GM10248 (cell line): ENCODE measurements around the gene CLINT1.

Experiments used
- CTCF ChIA-PET: fragments of 300-600 bp; sonication (Branson Sonifier 250); formaldehyde crosslinking; extraction: SDS; loops from one replicate; lab custom pipeline; 2021; ENCODE audit warnings: antibody characterized with exemption; lab: Yijun Ruan, JAX
- POLR2A ChIA-PET: fragments of 350-650 bp; sonication (Branson Sonifier 250); formaldehyde crosslinking; extraction: SDS; loops from one replicate; lab custom pipeline; 2020; ENCODE audit warnings: antibody characterized with exemption; lab: Yijun Ruan, JAX
- DNase-seq: peaks from one replicate; pipeline ENCODE4 v3.0.0; 2012; ENCODE audit errors: extremely low spot score
- TF ChIP-seq, protein P1 (sequence below): IDR thresholded peaks from 2 replicates; pipeline ENCODE4 v1.5.1; 2012; ENCODE audit warnings: mild to moderate bottlenecking, low read depth; ENCODE audit errors: extremely low read depth, missing control alignments, control extremely low read depth

CLINT1 gene

GRCh38 chr5:157858527-157859226 lies at the start of gene CLINT1:
CLINT1 (minus strand) TSS chr5:157859145; CDS start chr5:157858970, 175 bp downstream.
- DNase-seq, result peak; percentile 88
- POLR2A ChIA-PET, result interaction anchor here (0.6 to 0.7 kb wide), 3 partner anchors 8 to 27 kb away, joined by 4 to 8 read pairs (median 5); no protein-coding TSS in a partner anchor
- CTCF ChIA-PET, result interaction anchor here (1.0 to 3.3 kb wide), 4 partner anchors 27 to 115 kb away, joined by 3 to 15 read pairs (median 8); partner anchors contain the start of gene LSM11
- TF ChIP-seq, protein P1, sequence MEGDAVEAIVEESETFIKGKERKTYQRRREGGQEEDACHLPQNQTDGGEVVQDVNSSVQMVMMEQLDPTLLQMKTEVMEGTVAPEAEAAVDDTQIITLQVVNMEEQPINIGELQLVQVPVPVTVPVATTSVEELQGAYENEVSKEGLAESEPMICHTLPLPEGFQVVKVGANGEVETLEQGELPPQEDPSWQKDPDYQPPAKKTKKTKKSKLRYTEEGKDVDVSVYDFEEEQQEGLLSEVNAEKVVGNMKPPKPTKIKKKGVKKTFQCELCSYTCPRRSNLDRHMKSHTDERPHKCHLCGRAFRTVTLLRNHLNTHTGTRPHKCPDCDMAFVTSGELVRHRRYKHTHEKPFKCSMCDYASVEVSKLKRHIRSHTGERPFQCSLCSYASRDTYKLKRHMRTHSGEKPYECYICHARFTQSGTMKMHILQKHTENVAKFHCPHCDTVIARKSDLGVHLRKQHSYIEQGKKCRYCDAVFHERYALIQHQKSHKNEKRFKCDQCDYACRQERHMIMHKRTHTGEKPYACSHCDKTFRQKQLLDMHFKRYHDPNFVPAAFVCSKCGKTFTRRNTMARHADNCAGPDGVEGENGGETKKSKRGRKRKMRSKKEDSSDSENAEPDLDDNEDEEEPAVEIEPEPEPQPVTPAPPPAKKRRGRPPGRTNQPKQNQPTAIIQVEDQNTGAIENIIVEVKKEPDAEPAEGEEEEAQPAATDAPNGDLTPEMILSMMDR, result peak; percentile 9

GRCh38 chr5:157908459-157908858 lies 49.5 kb upstream of the CLINT1 start:
- TF ChIP-seq, protein P1, result no peak
- POLR2A ChIA-PET, result no interaction called here
- CTCF ChIA-PET, result interaction anchor here (1.0 to 2.5 kb wide), 5 partner anchors 10 to 1198 kb away, joined by 3 to 16 read pairs (median 3); no protein-coding TSS in a partner anchor
- DNase-seq, result no peak

- ChIA-PET POLR2A (no interaction called here), CTCF (interaction anchor here (1.0 to 2.5 kb wide), 4 partner anchors 9 to 1199 kb away, joined by 3 to 16 read pairs (median 4); no protein-coding TSS in a partner anchor)
- DNase-seq, result no peak
- TF ChIP-seq, protein P1, result no peak
These were observed 48.5 kb upstream of the CLINT1 start for GRCh38 chr5:157907479-157907878.

- POLR2A ChIA-PET, result no interaction called here
- CTCF ChIA-PET, result interaction anchor here (1.0 kb wide), 1 partner anchor 14 kb away, joined by 3 read pairs; no protein-coding TSS in a partner anchor
- DNase-seq, result no peak
These were observed 44.1 kb upstream of the CLINT1 start for GRCh38 chr5:157903117-157903450.

GRCh38 chr5:157902449-157903116 lies 43.6 kb upstream of the CLINT1 start:
- POLR2A ChIA-PET, result no interaction called here
- TF ChIP-seq, protein P1, result no peak
- DNase-seq, result no peak

More at GRCh38 chr5:157903117-157903450, 44.1 kb upstream of the CLINT1 start:
- TF ChIP-seq, protein P1, result no peak

DNA sequence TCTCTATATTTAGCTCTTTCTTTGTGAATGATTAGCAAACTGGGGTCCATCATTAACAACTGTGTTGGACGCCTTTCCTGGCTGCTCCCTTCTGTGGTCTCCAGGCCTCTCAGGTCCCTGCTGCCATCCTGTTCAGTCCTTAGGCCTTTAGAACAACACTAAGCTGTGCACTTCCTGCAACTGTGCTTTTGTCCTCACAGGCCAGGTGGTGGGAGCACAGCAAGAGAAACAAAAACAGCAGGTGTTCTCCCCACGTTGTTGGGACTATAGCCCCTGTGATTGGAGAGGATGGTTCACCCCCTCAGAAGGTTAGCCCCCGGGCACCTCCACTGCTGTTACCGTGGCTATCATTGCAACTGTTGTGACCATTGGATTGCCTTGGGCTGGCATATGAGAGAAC lies 41.7 kb upstream of the CLINT1 start:
- ChIA-PET POLR2A (no interaction called here), CTCF (interaction anchor here (0.6 to 1.5 kb wide), 3 partner anchors 9 to 25 kb away, joined by 3 read pairs; no protein-coding TSS in a partner anchor)
- DNase-seq, result no peak
- TF ChIP-seq, protein P1, result no peak

More at GRCh38 chr5:157902449-157903116, 43.6 kb upstream of the CLINT1 start:
- CTCF ChIA-PET, result interaction anchor here (1.0 kb wide), 1 partner anchor 15 kb away, joined by 3 read pairs; no protein-coding TSS in a partner anchor
